Measurements from ENCODE around the gene HPCA.
A peak's percentile ranks its signal among the peaks of the same experiment; 100 is the strongest.

The HPCA gene

GRCh38 chr1:32933742-32934322, 47.5 kb downstream of the HPCA start:
- FAIRE-seq (peak; percentile 71), DNase-seq (ENCODE audit: insufficient read length, low spot score) (no peak)
- TF ChIP-seq POLR2A (IDR thresholded peaks at IDR 0.05; ENCODE audit: low read depth, low read length), result no peak

GRCh38 chr1:32934535-32934934, 48.2 kb downstream of the HPCA start:
- no peak for FAIRE-seq
- no peak for TF ChIP-seq POLR2A (IDR thresholded peaks at IDR 0.05; ENCODE audit: low read depth, low read length)

GRCh38 chr1:32937061-32937460, 50.8 kb downstream of the HPCA start:
- FAIRE-seq, result no peak
- DNase-seq (ENCODE audit: insufficient read length, low spot score), result no peak

More at GRCh38 chr1:32934535-32934934, 48.2 kb downstream of the HPCA start:
- DNase-seq (ENCODE audit: insufficient read length, low spot score), result no peak

DNA sequence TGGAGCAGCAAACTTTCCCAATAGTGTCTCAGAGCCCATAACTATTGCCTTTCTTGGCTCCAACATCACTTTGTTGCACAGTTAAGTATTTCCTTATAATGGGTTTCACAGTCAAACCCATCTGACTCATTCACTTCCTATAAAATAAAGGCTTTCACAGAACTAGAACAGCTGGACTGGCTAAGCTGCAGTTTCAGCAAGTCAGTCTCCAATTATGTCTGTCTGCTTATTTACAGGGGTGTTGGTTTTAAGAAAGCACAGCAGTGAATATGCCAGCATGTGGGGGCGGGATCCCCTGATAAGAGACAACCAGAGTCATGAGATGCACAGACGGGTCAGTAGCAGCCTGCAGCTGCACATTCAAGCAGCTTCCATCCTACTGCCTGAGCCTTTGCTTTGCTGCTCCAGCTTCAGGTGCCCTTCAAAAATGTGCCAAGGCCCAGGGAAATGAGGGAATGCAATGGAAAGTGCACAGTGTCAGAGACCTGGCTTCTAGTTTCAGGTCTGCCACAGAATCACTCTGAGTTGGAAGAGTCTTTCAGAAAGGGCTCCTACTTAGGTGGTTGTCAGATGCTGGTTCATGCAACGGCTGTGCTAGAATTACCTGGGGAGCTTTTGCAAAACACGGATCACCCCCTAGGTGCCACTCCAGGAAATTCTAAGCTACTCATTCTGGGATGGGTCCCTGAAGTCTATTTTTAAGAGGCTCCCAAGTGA, 53.5 kb downstream of the HPCA start:
- FAIRE-seq, result peak; percentile 85
- no peak for TF ChIP-seq POLR2A (IDR thresholded peaks at IDR 0.05; ENCODE audit: low read depth, low read length)
- no peak for DNase-seq (ENCODE audit: insufficient read length, low spot score)

More at GRCh38 chr1:32937061-32937460, 50.8 kb downstream of the HPCA start:
- TF ChIP-seq POLR2A (IDR thresholded peaks at IDR 0.05; ENCODE audit: low read depth, low read length), result no peak

DNA sequence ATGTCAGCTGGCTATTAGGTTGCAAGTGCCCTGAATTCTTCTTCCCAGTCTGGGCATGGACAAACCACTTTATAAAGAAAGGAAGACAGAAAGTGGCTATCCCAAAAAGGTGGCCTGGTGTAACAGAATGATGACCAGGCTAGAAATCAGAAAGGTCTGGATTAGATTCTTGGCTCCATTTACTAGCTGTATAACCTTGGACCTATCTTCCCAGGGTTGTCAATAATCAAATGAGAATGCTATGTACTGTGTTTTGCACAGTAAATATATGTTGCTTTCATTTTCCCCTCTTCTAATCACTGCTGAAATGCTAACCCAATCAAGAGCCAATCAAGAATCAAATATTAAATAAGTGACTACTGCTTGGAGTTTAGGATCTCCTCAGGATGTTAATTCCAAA, 57.9 kb downstream of the HPCA start:
- no peak for DNase-seq (ENCODE audit: insufficient read length, low spot score)
- TF ChIP-seq POLR2A (IDR thresholded peaks at IDR 0.05; ENCODE audit: low read depth, low read length), result no peak
- no peak for FAIRE-seq

All from H54 (cell line).